Glutamatergic neuron (in vitro differentiated cells): ENCODE results near the gene ZNF3. TPM values are rescaled to one million over a fixed set of nuclear protein-coding genes. Genes with fewer than 3 reads are reported as not detected.
A peak's percentile ranks its signal among the peaks of the same experiment; 100 is the strongest.

Experiments used
- DNase-seq: peaks from one replicate; pipeline ENCODE4 v3.0.0; 2022
- H3K27ac Mint-ChIP-seq: one replicate; pipeline ENCODE4 v1.8.0; 2020; ENCODE audit warnings: mild to moderate bottlenecking, mixed read lengths, inconsistent platforms; ENCODE audit not compliant: unreplicated experiment
- H3K27me3 Mint-ChIP-seq: one replicate; pipeline ENCODE4 v1.8.0; 2020; ENCODE audit warnings: mild to moderate bottlenecking, moderate library complexity, mixed read lengths, inconsistent platforms; ENCODE audit not compliant: unreplicated experiment
- H3K36me3 Mint-ChIP-seq: one replicate; pipeline ENCODE4 v1.8.0; 2020; ENCODE audit warnings: mild to moderate bottlenecking, mixed read lengths, inconsistent platforms; ENCODE audit not compliant: unreplicated experiment
- H3K4me1 Mint-ChIP-seq: one replicate; pipeline ENCODE4 v1.8.0; 2020; ENCODE audit warnings: mild to moderate bottlenecking, low read depth, mixed read lengths, inconsistent platforms; ENCODE audit not compliant: unreplicated experiment
- H3K4me3 Mint-ChIP-seq: one replicate; pipeline ENCODE4 v1.8.0; 2020; ENCODE audit warnings: mild to moderate bottlenecking, mixed read lengths, inconsistent platforms; ENCODE audit not compliant: unreplicated experiment
- H3K9me3 Mint-ChIP-seq: one replicate; pipeline ENCODE4 v1.8.0; 2020; ENCODE audit warnings: mild to moderate bottlenecking, moderate library complexity, mixed read lengths, inconsistent platforms; ENCODE audit not compliant: unreplicated experiment
- CTCF ChIP-seq: fragments of 200-600 bp; sonication (generic); IDR thresholded peaks from one replicate; pipeline ENCODE4 v1.5.0; 2021; ENCODE audit not compliant: partially characterized antibody, unreplicated experiment
- total RNA-seq: library from RNA; stranded (reverse); fragmentation: NEBNext Ultra II Directional; extraction: Animal tissue kit (Norgen Biotek cat#: 25700); gene quantifications from one replicate; pipeline ENCODE4 v1.2.1, GENCODE V29; 2021; ENCODE audit not compliant: unreplicated experiment

Gene ZNF3
- total RNA-seq, 1 donor from 2014 or later, result 87.9 TPM

- H3K27ac Mint-ChIP-seq, result peak overlapping the region; percentile 64
- peak overlapping the region; percentile 46 for H3K4me3 Mint-ChIP-seq
- peak; percentile 24 for DNase-seq
- no peak for TF ChIP-seq CTCF
- H3K27me3 Mint-ChIP-seq, result no peaks in the 10 kb centered on the region
- H3K9me3 Mint-ChIP-seq, result peaks cover 5% of the 10 kb centered on the region
- peaks cover 4% of the 10 kb centered on the region for H3K36me3 Mint-ChIP-seq
- H3K4me1 Mint-ChIP-seq, result peaks cover 11% of the 10 kb centered on the region
Observed at GRCh38 chr7:100053215-100053614, 28.3 kb downstream of the ZNF3 start.

DNA sequence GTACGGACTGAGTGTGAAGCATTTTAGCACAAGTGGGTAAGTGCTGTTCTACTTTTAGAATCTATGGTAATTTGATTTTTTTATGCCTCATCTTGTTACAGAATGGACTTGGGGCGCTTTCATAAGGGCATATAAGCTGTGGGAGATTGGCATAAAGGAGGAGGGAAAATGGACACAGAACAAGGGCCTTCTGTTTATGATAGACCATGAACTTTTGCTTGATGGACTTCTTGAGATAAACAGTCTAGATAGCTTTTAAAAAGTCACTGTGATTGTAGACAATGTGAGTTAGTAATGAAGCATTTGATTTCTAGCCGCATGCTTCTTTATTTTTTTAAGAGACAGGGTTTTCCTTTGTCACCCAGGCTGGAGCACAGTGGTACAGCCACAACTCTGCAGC is 29.9 kb downstream of the ZNF3 start:
- H3K27ac Mint-ChIP-seq, result peak overlapping the region; percentile 20

DNA sequence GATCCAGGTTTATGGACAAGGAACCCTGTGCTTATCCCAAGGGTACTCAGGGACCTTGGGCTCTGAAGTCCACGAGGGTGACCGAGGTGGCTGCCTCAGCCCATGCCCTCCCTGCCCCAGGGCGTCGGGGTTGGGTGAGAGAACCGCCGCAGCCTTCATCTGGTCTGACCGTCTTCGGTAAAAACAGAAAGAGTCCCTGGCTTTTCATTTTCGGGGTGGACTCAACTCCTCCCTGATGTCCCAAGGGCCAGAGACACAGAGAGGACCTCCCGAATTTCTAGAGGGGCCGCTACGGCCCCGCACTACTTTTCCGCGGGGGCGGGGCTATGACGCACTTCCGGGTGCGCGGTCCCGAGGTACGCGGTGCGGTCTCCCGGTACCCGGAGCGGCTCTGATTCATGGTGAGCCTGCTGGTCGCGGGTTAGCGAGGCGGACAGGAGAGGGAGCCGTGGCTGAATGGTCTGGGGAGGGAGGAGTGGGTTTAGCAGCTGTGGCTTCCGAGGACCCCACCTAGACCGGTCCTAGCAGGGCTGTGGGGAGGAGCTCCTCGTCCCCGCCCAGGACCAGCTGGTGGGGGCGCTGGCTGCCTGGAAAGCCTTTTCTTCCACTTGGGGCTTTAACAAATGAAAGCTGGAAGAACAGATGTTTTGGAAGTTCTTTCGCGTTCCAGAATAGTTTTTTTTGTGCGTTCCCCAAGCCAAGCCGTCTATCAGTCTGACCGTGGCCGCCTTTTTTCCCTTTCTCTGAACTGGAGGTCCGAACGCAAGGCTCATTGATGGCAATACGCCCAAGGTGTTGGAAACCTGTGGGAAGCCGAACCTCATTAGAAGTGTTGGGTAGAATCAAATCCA is 31.9 kb downstream of the ZNF3 start, which contains the start of gene ZSCAN21:
Gene ZSCAN21, plus strand, starts transcription at position 334 of the 851 bp plus-strand sequence. CDS start 7,233 bp downstream, outside the sequence.
- Mint-ChIP-seq H3K36me3 (peaks cover 4% of the 10 kb centered on the region), H3K9me3 (peaks cover 5% of the 10 kb centered on the region), H3K27ac (peak within 1 kb of the TSS; percentile 96), H3K4me1 (peaks cover 11% of the 10 kb centered on the region), H3K27me3 (no peaks in the 10 kb centered on the region), H3K4me3 (peak within 1 kb of the TSS; percentile 95)
- peak; percentile 92 for DNase-seq
- TF ChIP-seq CTCF, result no peak

More for the DNA sequence above, 29.9 kb downstream of the ZNF3 start:
- Mint-ChIP-seq H3K4me3 (peak overlapping the region; percentile 53), H3K36me3 (peaks cover 4% of the 10 kb centered on the region), H3K4me1 (peaks cover 11% of the 10 kb centered on the region), H3K9me3 (peaks cover 5% of the 10 kb centered on the region), H3K27me3 (no peaks in the 10 kb centered on the region)
- DNase-seq, result no peak
- TF ChIP-seq CTCF, result no peak

GRCh38 chr7:100048680-100049079 is 32.8 kb downstream of the ZNF3 start:
- DNase-seq, result no peak
- no peak overlapping the region for H3K4me3 Mint-ChIP-seq
- H3K9me3 Mint-ChIP-seq, result peaks cover 5% of the 10 kb centered on the region
- H3K27ac Mint-ChIP-seq, result peak overlapping the region; percentile 22
- H3K4me1 Mint-ChIP-seq, result peaks cover 11% of the 10 kb centered on the region
- no peaks in the 10 kb centered on the region for H3K27me3 Mint-ChIP-seq
- H3K36me3 Mint-ChIP-seq, result peaks cover 4% of the 10 kb centered on the region
- TF ChIP-seq CTCF, result no peak

GRCh38 chr7:100044718-100045117 is 36.8 kb downstream of the ZNF3 start:
- TF ChIP-seq CTCF, result no peak
- Mint-ChIP-seq H3K36me3 (no peaks in the 10 kb centered on the region), H3K9me3 (no peaks in the 10 kb centered on the region), H3K27me3 (no peaks in the 10 kb centered on the region), H3K4me3 (no peak overlapping the region), H3K4me1 (no peaks in the 10 kb centered on the region), H3K27ac (no peak overlapping the region)
- no peak for DNase-seq
